Gastrocnemius medialis (tissue), 4 donors: ENCODE data around the gene SLC9A7.

ENCODE experiments used
- CTCF ChIP-seq, 5 experiments: fragments of 450-650 bp in 3 of 5; fragments of 200-600 bp in 2 of 5; sonication (generic) in 2 of 5; IDR thresholded peaks in 4 of 5; conservative IDR thresholded peaks in 1 of 5; 1 replicate in 4 of 5; 2 replicates in 1 of 5; pipeline ENCODE4 v1.5.1; 2016 to 2019; ENCODE audit warnings: antibody characterized with exemption in 5 of 5, mild to moderate bottlenecking in 3 of 5, moderate library complexity in 3 of 5
- POLR2A ChIP-seq, 2 donors: fragments of 450-650 bp; IDR thresholded peaks; one replicate each; pipeline ENCODE4 v1.6.1; 2017; ENCODE audit warnings: antibody characterized with exemption in 2 of 2, mild to moderate bottlenecking in 2 of 2, moderate library complexity in 2 of 2

DNA sequence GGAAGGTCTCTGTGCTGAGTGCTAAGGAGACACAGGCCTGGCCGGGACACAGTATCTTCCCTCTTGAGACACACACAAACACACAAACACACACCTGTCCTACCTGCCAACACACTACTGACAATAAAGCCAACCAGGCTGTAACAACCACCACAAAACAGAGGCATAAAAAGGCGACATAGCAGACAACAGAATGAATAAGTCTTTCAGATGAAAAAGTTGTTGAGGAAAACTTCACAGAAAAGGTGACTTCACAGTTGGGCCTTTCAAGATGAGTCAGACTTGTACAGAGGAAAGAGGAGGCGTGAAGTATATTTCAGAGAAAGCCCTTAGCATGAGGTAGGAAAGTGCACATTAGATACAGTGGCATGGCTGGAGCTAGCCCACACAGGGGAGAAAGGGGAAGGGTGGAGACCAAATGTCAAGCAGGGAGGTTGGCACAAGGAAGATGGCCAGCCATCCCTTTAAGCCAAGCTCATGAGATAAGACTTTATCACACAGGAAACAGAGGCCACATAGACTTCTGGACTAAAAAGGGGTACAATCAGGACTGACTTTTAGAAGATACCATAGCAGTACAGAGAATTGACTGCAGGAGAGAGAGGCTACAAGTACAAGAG lies 54.0 kb downstream of the SLC9A7 start:
- TF ChIP-seq CTCF (IDR thresholded peaks at IDR 0.05 in 4 of 5, conservative IDR thresholded peaks at IDR 0.05 in 1 of 5) = no peak
- no peak for TF ChIP-seq POLR2A (IDR thresholded peaks at IDR 0.05)
